GM19351 (cell line): ENCODE measurements around the gene NAV1.
"Not testable (repeated sequence)": the region's sequence is repeated elsewhere in the genome, so short reads cannot be mapped to it uniquely, and the experiment has no call there.

Source experiments
- ATAC-seq: cut with Tn5 transposase; IDR thresholded peaks from one replicate; pipeline ENCODE4 v1.9.1; 2021; ENCODE audit warnings: mild to moderate bottlenecking, moderate library complexity; ENCODE audit not compliant: unreplicated experiment

NAV1 gene

GRCh38 chr1:201517631-201518030 is 21.3 kb upstream of the NAV1 start:
- no peak for ATAC-seq

- no peak for ATAC-seq
Measured at GRCh38 chr1:201518071-201518470, 20.9 kb upstream of the NAV1 start.

DNA sequence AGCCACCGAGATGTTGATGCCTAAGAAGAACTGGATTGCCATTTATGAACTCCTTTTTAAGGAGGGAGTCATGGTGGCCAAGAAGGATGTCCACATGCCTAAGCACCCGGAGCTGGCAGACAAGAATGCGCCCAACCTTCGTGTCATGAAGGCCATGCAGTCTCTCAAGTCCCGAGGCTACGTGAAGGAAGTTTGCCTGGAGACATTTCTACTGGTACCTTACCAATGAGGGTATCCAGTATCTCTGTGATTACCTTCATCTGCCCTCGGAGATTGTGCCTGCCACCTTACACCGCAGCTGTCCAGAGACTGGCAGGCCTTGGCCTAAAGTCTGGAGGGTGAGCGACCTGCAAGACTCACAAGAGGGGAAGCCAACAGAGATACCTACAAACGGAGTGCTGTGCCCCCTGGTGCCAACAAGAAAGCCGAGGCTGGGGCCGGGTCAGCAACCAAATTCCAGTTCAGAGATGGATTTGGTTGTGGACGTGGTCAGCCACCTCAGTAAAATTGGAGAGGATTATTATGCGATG is 18.8 kb upstream of the NAV1 start:
- not testable (repeated sequence) for ATAC-seq

GRCh38 chr1:201525193-201525778 is 13.6 kb upstream of the NAV1 start:
- no peak for ATAC-seq

DNA sequence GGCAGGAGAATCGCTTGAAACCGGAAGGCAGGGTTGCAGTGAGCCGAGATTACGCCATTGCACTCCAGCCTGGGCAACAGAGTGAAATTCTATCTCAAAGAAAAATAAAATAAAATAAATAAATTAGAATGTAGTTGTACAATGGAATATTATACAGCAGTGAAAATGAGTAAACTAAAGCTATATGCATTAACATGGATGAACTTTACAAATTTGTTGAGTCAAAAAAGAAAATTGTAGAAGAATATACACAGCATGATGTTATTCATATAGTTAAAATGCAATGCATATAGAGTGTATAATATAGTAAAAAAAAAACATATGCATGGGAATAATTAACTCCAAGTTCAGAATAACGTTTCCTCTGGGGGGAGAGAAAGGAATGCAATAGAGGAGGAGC is 11.0 kb upstream of the NAV1 start:
- no peak for ATAC-seq

DNA sequence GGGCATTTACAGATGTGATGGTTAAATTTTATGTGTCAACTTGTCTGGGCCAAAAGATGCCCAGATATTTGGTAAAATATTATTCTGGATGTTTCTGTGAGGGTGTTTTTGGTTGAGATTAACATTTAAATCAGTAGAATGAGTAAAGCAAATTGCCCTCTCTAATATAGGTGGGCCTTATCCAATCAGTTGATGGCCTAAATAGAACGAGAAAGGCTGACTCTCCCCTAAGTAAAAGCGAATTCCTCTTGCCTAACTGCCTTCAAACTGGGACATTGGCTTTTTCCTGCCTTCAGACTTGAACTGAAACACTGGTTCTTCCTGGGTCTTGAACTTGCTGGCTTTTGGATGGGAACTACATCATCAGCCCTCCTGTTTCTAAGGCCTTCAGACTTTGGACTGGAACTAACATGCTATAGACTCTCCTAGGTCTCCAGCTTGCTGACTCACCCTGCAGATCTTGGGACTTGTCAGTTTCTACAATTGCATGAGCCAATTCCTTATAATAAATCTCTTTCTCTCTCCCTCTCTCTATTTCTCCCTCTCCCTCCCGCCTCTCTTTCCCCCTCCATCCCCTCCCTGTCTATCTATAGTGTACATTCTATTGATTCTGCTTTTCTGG is 10.2 kb upstream of the NAV1 start:
- ATAC-seq, result no peak

GRCh38 chr1:201530741-201531531 is 8.0 kb upstream of the NAV1 start:
- no peak for ATAC-seq

- no peak for ATAC-seq
Measured at GRCh38 chr1:201531551-201532425, 7.1 kb upstream of the NAV1 start.

- ATAC-seq, result no peak
Measured at GRCh38 chr1:201533836-201534235, 5.1 kb upstream of the NAV1 start.

- no peak for ATAC-seq
Measured at GRCh38 chr1:201535046-201535918, 3.6 kb upstream of the NAV1 start.

- no peak for ATAC-seq
Measured at GRCh38 chr1:201535919-201536245, 3.0 kb upstream of the NAV1 start.

- no peak for ATAC-seq
Measured at GRCh38 chr1:201536558-201536957, 2.4 kb upstream of the NAV1 start.

DNA sequence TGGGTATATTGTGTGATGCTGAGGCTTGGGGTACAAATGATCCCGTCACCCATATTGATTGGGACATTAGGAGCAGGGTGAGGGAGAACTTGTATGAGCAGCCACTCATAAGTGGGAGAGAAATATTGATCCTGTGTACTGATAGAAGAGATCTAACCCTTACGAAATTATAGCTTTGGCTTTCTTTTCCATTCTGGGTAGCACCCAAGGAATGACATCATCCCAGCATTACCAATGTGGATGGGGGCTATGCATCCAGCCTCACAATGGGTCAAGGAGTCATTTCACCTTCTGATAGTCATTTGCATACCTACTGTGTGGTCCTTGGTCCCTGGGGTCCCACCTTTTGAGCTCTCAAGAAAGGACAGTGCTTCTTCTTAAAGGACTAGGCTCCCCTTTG is 1.9 kb upstream of the NAV1 start:
- ATAC-seq, result no peak

GRCh38 chr1:201537467-201537866 is 1.5 kb upstream of the NAV1 start:
- no peak for ATAC-seq

DNA sequence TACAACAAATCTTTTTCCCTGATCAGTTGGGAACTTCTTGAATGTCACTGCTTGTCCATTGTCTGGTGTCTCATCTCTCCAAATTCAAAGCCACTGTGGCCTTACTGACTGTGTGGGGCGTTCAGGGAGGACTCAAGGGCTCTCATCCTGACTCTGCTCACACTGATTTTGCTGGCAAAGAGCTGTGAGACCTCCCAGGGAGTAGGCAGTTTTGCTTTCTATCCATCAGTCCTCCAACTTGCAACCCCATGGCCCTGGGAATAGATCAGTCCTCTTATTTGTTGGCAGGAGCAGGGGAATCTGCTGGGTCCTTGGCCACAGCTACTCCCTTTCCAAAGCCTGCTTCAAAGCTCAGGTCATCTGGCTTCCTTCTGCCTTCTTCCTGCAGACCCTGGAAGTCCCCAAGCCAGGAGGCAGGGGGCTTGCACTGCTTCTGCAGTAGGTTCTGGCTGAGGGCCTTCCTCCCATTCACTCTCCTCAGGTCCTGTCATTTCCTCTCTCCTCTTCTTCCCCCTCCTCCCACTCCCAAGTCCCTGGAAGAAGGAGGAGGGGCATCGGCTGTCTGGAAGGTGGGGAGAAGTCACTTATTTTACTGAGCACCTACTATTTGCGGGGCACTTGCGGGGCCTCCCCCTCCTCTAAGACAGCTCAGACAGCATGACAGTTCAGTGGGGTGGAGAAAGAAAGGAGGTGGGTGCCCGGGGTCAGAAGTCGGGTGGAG is 876 bp upstream of the NAV1 start:
- no peak for ATAC-seq

DNA sequence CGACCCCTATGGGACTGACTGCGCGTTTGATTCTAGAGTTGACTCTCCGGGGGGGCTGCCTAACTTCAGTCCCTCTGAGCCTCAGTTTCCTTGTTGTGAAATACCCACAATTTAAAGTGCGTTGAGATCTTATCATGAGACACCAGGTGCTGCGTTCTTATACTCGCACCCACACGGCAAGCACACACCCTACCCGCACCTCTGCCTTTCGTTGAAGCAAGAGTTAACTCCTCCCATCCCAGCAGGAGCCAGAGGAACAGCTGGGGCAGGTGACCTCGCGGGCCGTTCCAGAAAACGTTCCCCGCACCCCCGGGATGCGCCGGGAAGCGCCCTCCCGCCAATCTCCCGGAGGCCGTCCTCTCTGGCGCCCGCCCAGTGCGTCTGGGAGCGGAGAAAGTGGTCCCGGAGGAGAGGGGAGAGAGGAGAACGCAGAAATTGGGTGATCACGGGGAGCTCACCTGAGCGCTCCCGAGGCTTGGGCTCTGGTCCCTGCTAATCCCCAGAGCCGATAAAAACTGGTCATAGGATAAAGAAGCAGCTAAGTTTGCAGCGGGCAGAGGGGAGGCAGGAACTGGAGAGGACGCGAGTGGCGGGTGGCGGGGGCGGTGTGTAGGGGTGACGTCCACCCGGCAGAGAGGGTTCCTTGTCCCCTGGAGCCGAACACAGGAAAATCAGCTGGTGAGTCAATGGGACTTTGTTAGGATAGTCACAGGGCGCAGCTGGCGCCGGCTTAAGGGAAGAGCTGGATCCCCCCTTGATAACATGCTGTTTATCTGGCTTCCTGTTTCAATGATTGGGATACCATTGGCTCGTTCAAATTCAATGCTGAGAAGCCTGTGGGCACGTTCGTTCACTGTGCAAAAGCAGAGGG is 869 bp downstream of the NAV1 start:
- ATAC-seq, result no peak

DNA sequence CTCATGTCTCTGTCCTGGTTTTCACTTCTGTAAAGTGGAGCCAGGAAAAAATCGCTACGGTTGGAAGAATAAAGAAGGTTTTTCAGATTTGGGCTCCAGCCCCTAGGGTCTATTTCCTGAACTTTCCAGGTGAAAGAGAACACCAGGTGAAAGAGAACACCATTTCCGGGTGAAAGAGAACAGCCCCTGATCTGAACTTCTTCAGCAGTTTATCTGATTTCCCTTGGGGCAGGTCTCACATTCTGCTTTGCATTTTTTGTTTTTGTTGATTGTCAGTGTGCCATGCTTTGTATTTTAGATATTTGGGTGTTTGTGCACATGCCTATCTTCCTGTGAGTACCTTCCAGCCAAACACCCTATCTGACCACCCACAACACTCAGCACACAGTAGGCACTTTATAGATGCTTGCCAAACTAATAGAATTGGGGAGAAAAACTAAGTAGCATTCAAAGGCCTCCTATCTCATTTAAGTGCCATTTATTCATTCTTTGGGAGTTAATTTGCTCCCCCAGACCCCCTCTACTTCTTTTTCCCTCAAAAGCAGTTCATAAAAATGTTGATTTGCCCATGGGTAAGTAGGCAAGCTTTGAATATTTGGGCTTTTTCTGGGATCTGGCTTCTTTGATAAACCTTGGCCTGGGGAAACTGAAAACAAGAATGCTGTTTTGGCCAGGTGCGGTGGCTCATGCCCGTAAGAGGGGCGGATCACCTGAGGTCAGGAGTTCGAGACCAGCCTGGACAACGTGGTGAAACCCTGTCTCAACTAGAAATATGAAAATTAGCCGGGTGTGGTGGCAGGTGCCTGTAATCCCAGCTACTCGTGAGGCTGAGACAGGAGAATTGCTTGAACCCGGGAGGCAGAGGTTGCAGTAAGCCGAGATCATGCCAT is 2.2 kb downstream of the NAV1 start:
- no peak for ATAC-seq
